Neural cell (in vitro differentiated cells): ENCODE measurements around the gene CBX2.

Source experiments
- EZH2 ChIP-seq: fragments of 200-600, 300-800 bp; shearing (Covaris generic), sonication (generic); IDR thresholded peaks from 2 replicates; pipeline ENCODE4 v1.6.1; 2014; ENCODE audit warnings: antibody characterized with exemption, low read length, borderline replicate concordance, mild to moderate bottlenecking; ENCODE audit not compliant: insufficient read depth, poor library complexity, severe bottlenecking
- SMC3 ChIP-seq: fragments of 450-650 bp; conservative IDR thresholded peaks from 2 replicates; pipeline ENCODE4 v1.6.1; 2014; ENCODE audit warnings: antibody characterized with exemption, mild to moderate bottlenecking, moderate library complexity; ENCODE audit not compliant: poor library complexity

DNA sequence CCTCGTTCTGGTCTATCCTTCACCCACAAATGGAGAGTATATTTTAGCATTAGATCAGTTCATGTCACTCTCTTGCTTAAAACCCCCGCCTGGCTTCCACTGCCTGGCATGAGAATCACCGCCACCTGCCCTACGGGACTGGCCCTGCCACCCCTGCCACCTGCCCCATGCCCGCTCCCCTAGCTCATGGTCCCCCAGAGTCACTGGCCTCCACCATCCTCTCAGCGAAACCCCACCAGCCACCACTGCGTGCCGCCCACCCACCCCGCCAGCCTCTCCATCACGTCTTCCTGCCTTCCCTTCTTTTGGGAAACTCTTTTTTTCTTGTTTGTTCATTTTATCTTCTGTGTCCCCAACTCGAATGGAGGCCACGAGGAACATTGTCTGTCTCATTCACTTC, 48.2 kb upstream of the CBX2 start:
- TF ChIP-seq EZH2, result no peak
- TF ChIP-seq SMC3, result no peak
